IPS-20b (cell line): ENCODE measurements around the gene TEKT2.

Experiments
- H3K27ac ChIP-seq: one replicate; pipeline ENCODE4 v1.5.1; 2013; ENCODE audit warnings: low read length
- H3K27me3 ChIP-seq: 2 replicates; pipeline ENCODE4 v1.6.1; 2013; ENCODE audit warnings: mild to moderate bottlenecking, low read length, inconsistent platforms; ENCODE audit not compliant: insufficient read depth
- H3K36me3 ChIP-seq: 2 replicates; pipeline ENCODE4 v1.6.1; 2013; ENCODE audit warnings: low read depth, mild to moderate bottlenecking, inconsistent platforms, low read length, moderate library complexity; ENCODE audit not compliant: insufficient read depth
- H3K4me1 ChIP-seq: 2 replicates; pipeline ENCODE4 v1.6.1; 2013; ENCODE audit warnings: mild to moderate bottlenecking, control low read depth, inconsistent platforms, low read length, moderate library complexity; ENCODE audit not compliant: insufficient read depth
- H3K4me3 ChIP-seq: 2 replicates; pipeline ENCODE4 v1.5.1; 2013; ENCODE audit warnings: mild to moderate bottlenecking, low read length, inconsistent platforms
- H3K9ac ChIP-seq: 2 replicates; pipeline ENCODE4 v1.6.1; 2013; ENCODE audit warnings: low read depth, mild to moderate bottlenecking, inconsistent platforms, low read length, moderate library complexity
- H3K9me3 ChIP-seq: 2 replicates; pipeline ENCODE4 v1.6.1; 2013; ENCODE audit warnings: mild to moderate bottlenecking, low read depth, low read length, inconsistent platforms; ENCODE audit not compliant: insufficient read depth

Gene TEKT2

DNA sequence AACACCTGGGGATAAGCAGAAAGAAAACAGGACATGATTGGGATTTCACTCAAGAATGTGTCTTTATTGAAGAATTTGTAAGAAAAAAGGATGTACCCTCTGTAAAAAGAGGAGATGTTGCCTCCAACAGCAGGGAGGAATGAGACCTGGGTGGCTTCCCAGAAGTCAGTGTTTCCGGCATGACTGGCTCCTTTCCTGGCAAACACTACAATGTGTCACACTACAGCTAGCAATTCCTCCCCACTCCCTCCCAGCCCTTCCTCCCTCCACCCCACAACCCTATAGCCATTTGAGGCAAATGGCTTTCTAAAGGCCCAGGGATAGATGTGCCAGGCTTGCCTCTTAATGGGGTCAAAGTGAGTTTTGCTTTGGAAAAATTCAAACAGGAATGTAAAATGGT, 52.6 kb downstream of the TEKT2 start:
- H3K4me1 ChIP-seq, result no peaks in the 10 kb centered on the region
- no peaks in the 10 kb centered on the region for H3K9me3 ChIP-seq
- H3K9ac ChIP-seq, result no peak overlapping the region
- no peaks in the 10 kb centered on the region for H3K27me3 ChIP-seq
- H3K27ac ChIP-seq, result no peak overlapping the region
- no peak overlapping the region for H3K4me3 ChIP-seq
- peaks cover 34% of the 10 kb centered on the region for H3K36me3 ChIP-seq

DNA sequence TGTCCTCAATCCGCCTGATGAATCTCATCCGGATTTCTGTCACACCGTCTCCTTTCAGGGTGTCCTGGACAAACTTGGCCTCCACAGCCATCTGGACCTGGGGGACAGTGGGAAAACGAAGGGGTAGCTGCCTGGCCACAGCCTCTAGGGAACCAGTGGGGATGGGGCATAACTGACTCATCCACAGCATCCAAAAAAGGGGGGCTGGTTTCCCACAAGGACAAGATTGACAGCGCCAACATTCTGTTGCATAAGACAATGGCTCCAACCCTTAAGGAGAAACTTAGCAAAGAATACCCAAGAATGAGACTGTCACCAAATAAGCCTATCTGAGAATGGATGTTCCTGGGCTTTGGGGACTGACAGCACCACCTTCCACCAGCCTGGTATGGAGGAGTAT, 53.3 kb downstream of the TEKT2 start:
- no peaks in the 10 kb centered on the region for H3K4me1 ChIP-seq
- peaks cover 34% of the 10 kb centered on the region for H3K36me3 ChIP-seq
- no peak overlapping the region for H3K4me3 ChIP-seq
- no peaks in the 10 kb centered on the region for H3K9me3 ChIP-seq
- H3K9ac ChIP-seq, result no peak overlapping the region
- no peak overlapping the region for H3K27ac ChIP-seq
- no peaks in the 10 kb centered on the region for H3K27me3 ChIP-seq

DNA sequence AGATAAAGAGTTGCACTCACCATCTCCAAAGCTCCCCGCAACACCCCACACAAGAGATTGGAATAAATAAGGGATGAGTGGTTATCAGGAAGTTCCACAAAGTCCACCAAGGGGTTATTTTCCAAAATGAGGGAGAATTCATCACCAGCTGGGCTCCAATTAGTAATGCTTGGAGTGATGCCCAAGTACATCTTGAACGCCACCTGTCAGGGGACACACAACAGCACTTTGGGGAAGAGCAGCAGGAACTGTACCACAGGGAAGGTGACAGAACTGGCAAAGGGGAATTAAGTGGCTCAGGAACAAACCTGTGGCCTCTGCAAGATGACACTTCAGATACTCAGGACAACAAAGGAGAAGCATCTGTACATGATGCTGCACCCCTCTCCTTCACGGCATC, 53.9 kb downstream of the TEKT2 start:
- no peaks in the 10 kb centered on the region for H3K4me1 ChIP-seq
- no peak overlapping the region for H3K9ac ChIP-seq

More for the DNA sequence above, 53.9 kb downstream of the TEKT2 start:
- Histone ChIP-seq H3K9me3 (no peaks in the 10 kb centered on the region), H3K36me3 (peaks cover 34% of the 10 kb centered on the region), H3K27ac (no peak overlapping the region), H3K4me3 (no peak overlapping the region), H3K27me3 (no peaks in the 10 kb centered on the region)
